GM12891 (cell line): ENCODE results near the gene CLDN20.

Source experiments
- PAX5 ChIP-seq: IDR thresholded peaks from 2 replicates; pipeline ENCODE4 v1.6.1; 2011; ENCODE audit warnings: low read length, moderate library complexity, mild to moderate bottlenecking; ENCODE audit not compliant: insufficient read depth, severe bottlenecking
- POLR2A ChIP-seq: IDR thresholded peaks from 2 replicates; pipeline ENCODE4 v1.6.1; 2011; ENCODE audit warnings: low read depth, low read length, control low read depth
- POLR2AphosphoS5 ChIP-seq: IDR thresholded peaks from 2 replicates; pipeline ENCODE4 v1.6.1; 2011; ENCODE audit warnings: low read depth, low read length, control low read depth
- POU2F2 ChIP-seq: IDR thresholded peaks from 2 replicates; pipeline ENCODE4 v1.6.1; 2011; ENCODE audit warnings: low read depth, mild to moderate bottlenecking, control low read depth, low read length, moderate library complexity
- SPI1 ChIP-seq: IDR thresholded peaks from 2 replicates; pipeline ENCODE4 v1.6.1; 2011; ENCODE audit warnings: low read depth, low read length, control low read depth
- TAF1 ChIP-seq: IDR thresholded peaks from 2 replicates; pipeline ENCODE4 v1.6.1; 2011; ENCODE audit warnings: low read depth, low read length, control low read depth

GRCh38 chr6:155261111-155261900 is 2.5 kb upstream of the CLDN20 start:
- no peak for TF ChIP-seq POLR2AphosphoS5
- no peak for TF ChIP-seq SPI1
- TF ChIP-seq PAX5, result no peak
- TF ChIP-seq POLR2A, result no peak
- TF ChIP-seq TAF1, result no peak
- no peak for TF ChIP-seq POU2F2
